ENCODE data around the gene ATP1B2. TPM values are rescaled to one million over a fixed set of nuclear protein-coding genes. Genes with fewer than 3 reads are reported as not detected.

ATP1B2 gene
- total and polyA plus RNA-seq, 9 of the 15 experiments (the other 6 are each of a cell fraction or from before 2014, with no cell fraction given), result 0.23 to 6.0 (median 0.99) TPM

- TF ChIP-seq, protein P1, sequence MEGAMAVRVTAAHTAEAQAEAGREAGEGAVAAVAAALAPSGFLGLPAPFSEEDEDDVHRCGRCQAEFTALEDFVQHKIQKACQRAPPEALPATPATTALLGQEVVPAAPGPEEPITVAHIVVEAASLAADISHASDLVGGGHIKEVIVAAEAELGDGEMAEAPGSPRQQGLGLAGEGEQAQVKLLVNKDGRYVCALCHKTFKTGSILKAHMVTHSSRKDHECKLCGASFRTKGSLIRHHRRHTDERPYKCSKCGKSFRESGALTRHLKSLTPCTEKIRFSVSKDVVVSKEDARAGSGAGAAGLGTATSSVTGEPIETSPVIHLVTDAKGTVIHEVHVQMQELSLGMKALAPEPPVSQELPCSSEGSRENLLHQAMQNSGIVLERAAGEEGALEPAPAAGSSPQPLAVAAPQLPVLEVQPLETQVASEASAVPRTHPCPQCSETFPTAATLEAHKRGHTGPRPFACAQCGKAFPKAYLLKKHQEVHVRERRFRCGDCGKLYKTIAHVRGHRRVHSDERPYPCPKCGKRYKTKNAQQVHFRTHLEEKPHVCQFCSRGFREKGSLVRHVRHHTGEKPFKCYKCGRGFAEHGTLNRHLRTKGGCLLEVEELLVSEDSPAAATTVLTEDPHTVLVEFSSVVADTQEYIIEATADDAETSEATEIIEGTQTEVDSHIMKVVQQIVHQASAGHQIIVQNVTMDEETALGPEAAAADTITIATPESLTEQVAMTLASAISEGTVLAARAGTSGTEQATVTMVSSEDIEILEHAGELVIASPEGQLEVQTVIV (CRISPR knock-in tag; IDR thresholded peaks at IDR 0.05; ENCODE audit: borderline replicate concordance), result no peak
- peak; percentile 27; the same call in 1 of the 2 replicates for TF ChIP-seq ZNF384 (IDR thresholded peaks at IDR 0.05; ENCODE audit: low read depth, low read length)
- no peak for TF ChIP-seq RNF2 (IDR thresholded peaks at IDR 0.05)
- TF ChIP-seq KLF6 (CRISPR knock-in tag; IDR thresholded peaks at IDR 0.05; ENCODE audit: borderline replicate concordance), result no peak
- no peak for TF ChIP-seq ARID3B (CRISPR knock-in tag; IDR thresholded peaks at IDR 0.05; ENCODE audit: borderline replicate concordance)
- no peak for TF ChIP-seq ZNF280A (IDR thresholded peaks at IDR 0.05; ENCODE audit: low read depth, partially characterized antibody)
- TF ChIP-seq, protein P2, sequence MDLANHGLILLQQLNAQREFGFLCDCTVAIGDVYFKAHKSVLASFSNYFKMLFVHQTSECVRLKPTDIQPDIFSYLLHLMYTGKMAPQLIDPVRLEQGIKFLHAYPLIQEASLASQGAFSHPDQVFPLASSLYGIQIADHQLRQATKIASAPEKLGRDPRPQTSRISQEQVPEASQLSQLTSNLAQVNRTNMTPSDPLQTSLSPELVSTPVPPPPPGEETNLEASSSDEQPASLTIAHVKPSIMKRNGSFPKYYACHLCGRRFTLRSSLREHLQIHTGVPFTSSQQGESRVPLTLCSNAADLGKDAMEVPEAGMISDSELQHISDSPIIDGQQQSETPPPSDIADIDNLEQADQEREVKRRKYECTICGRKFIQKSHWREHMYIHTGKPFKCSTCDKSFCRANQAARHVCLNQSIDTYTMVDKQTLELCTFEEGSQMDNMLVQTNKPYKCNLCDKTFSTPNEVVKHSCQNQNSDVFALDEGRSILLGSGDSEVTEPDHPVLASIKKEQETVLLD (IDR thresholded peaks at IDR 0.05), result no peak
- TF ChIP-seq, protein P3, sequence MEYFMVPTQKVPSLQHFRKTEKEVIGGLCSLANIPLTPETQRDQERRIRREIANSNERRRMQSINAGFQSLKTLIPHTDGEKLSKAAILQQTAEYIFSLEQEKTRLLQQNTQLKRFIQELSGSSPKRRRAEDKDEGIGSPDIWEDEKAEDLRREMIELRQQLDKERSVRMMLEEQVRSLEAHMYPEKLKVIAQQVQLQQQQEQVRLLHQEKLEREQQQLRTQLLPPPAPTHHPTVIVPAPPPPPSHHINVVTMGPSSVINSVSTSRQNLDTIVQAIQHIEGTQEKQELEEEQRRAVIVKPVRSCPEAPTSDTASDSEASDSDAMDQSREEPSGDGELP (CRISPR knock-in tag; IDR thresholded peaks at IDR 0.05; ENCODE audit: borderline replicate concordance), result peak; percentile 59
- no peak for TF ChIP-seq KDM4B (IDR thresholded peaks at IDR 0.05; ENCODE audit: borderline replicate concordance in 2 of 2, low read depth in 1 of 2)
- TF ChIP-seq CCAR2 (IDR thresholded peaks at IDR 0.05; ENCODE audit: low read depth, low read length), result no peak
- 0 out of 2 replicates have a peak, but pooled peaks have one; percentile 46 for TF ChIP-seq EHMT2 (IDR thresholded peaks at IDR 0.05)
- no peak for TF ChIP-seq PHF8 (IDR thresholded peaks at IDR 0.05; ENCODE audit: borderline replicate concordance, low read length)
- TF ChIP-seq NCOR1 (IDR thresholded peaks at IDR 0.05), result 0 out of 2 replicates have a peak, but pooled peaks have one; percentile 16
- TF ChIP-seq THRAP3 (IDR thresholded peaks at IDR 0.05; ENCODE audit: borderline replicate concordance), result no peak
- TF ChIP-seq MTA3 (IDR thresholded peaks at IDR 0.05; ENCODE audit: borderline replicate concordance), result no peak
Observed at GRCh38 chr17:7634384-7634783, 16.3 kb upstream of the ATP1B2 start (continued).
